Natural killer cell treated with Interleukin-12 subunit alpha and Interleukin-12 subunit beta and Interleukin-15 and Interleukin-18, amount 100 ng/mL, for 72 hours (primary cell): ENCODE measurements around the gene SUSD5. TPM values are rescaled to one million over a fixed set of nuclear protein-coding genes. Genes with fewer than 3 reads are reported as not detected.
"Not testable (repeated sequence)": the region's sequence is repeated elsewhere in the genome, so short reads cannot be mapped to it uniquely, and the experiment has no call there.

Source experiments
- ATAC-seq, 2 donors: fragments of 150-1000 bp; cut with Tn5 transposase in 1 of 2; sonication (Bioruptor Pico), chemical (Tn5 transposase) in 1 of 2; 2 replicates each; pipeline ENCODE4 v1.10.0; 2021
- DNase-seq: peaks from one replicate; pipeline ENCODE4 v3.0.0; 2022; ENCODE audit warnings: low spot score
- H3K27ac Mint-ChIP-seq, 2 donors: 1 replicate in 1 of 2; 2 replicates in 1 of 2; pipeline ENCODE4 v1.8.0; 2022; ENCODE audit warnings: mixed read lengths in 2 of 2, mild to moderate bottlenecking in 1 of 2, moderate library complexity in 1 of 2
- H3K27me3 Mint-ChIP-seq, 2 donors: 1 replicate in 1 of 2; 2 replicates in 1 of 2; pipeline ENCODE4 v1.8.0; 2022; ENCODE audit warnings: mixed read lengths in 2 of 2
- H3K36me3 Mint-ChIP-seq: one replicate; pipeline ENCODE4 v1.8.0; 2022; ENCODE audit warnings: mixed read lengths
- H3K4me1 Mint-ChIP-seq, 2 donors: 1 replicate in 1 of 2; 2 replicates in 1 of 2; pipeline ENCODE4 v1.8.0; 2022; ENCODE audit warnings: low read depth in 2 of 2, mixed read lengths in 2 of 2, mild to moderate bottlenecking in 1 of 2
- H3K4me3 Mint-ChIP-seq: one replicate; pipeline ENCODE4 v1.8.0; 2022; ENCODE audit warnings: mixed read lengths
- H3K9me3 Mint-ChIP-seq: 2 replicates; pipeline ENCODE4 v1.8.0; 2022; ENCODE audit warnings: mixed read lengths
- total RNA-seq, 2 donors: library from RNA; stranded (reverse); gene quantifications; one replicate each; pipeline ENCODE4 v1.2.3, GENCODE V29; 2022

Gene SUSD5
- total RNA-seq, 2 donors from 2014 or later = not detected

DNA sequence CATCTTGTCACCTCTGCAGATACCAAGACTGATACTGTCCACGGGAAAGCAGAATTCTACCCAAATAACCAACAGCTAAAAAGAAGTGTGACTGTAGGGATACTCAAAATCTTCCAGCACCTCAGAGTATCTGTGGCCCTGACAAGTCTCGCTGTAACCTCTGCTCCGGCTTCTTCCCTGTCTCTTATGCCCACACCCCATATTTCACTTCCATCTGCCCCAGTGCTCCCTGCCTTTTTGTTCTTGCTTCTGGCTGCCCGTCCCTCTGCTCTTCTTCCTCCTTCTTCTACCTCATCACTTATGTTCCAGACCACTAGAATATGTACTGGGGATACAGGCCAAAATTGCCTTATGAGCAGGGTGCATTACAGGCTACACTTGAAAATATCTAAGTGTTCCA lies 59.4 kb downstream of the SUSD5 start:
- Mint-ChIP-seq H3K27ac (no peak overlapping the region), H3K4me3 (no peak overlapping the region), H3K36me3 (no peaks in the 10 kb centered on the region), H3K4me1 (no peaks in the 10 kb centered on the region), H3K9me3 (no peaks in the 10 kb centered on the region), H3K27me3 (peaks cover 19 to 39% of the 10 kb centered on the region in 2 donors)
- ATAC-seq = no peak
- no peak for DNase-seq

- Mint-ChIP-seq H3K4me1 (no peaks in the 10 kb centered on the region), H3K4me3 (no peak overlapping the region), H3K9me3 (no peaks in the 10 kb centered on the region), H3K27me3 (peaks cover 12 to 24% of the 10 kb centered on the region in 2 donors), H3K27ac (no peak overlapping the region), H3K36me3 (no peaks in the 10 kb centered on the region)
- DNase-seq = no peak
- no peak for ATAC-seq
These were observed 63.3 kb downstream of the SUSD5 start for GRCh38 chr3:33155301-33155700.

- peaks cover 8 to 13% of the 10 kb centered on the region in 2 donors for H3K27me3 Mint-ChIP-seq
- no peak for DNase-seq
- H3K36me3 Mint-ChIP-seq = no peaks in the 10 kb centered on the region
- no peaks in the 10 kb centered on the region for H3K4me1 Mint-ChIP-seq
- H3K27ac Mint-ChIP-seq = no peak overlapping the region
- no peaks in the 10 kb centered on the region for H3K9me3 Mint-ChIP-seq
- ATAC-seq = no peak
- H3K4me3 Mint-ChIP-seq = no peak overlapping the region
These were observed 64.8 kb downstream of the SUSD5 start for GRCh38 chr3:33153782-33154181.

GRCh38 chr3:33152363-33153360 lies 65.9 kb downstream of the SUSD5 start:
- DNase-seq (no peak), ATAC-seq (no peak)
- peaks cover 5 to 7% of the 10 kb centered on the region in 2 donors for H3K27me3 Mint-ChIP-seq
- H3K36me3 Mint-ChIP-seq = no peaks in the 10 kb centered on the region
- no peaks in the 10 kb centered on the region for H3K4me1 Mint-ChIP-seq
- H3K9me3 Mint-ChIP-seq = no peaks in the 10 kb centered on the region
- H3K27ac Mint-ChIP-seq = no peak overlapping the region
- H3K4me3 Mint-ChIP-seq = no peak overlapping the region

- DNase-seq = no peak
- peaks cover 5 to 7% of the 10 kb centered on the region in 2 donors for H3K27me3 Mint-ChIP-seq
- H3K4me3 Mint-ChIP-seq = no peak overlapping the region
- no peaks in the 10 kb centered on the region for H3K9me3 Mint-ChIP-seq
- no peaks in the 10 kb centered on the region for H3K4me1 Mint-ChIP-seq
- no peak overlapping the region for H3K27ac Mint-ChIP-seq
- H3K36me3 Mint-ChIP-seq = no peaks in the 10 kb centered on the region
- ATAC-seq = no peak
These were observed 69.3 kb downstream of the SUSD5 start for GRCh38 chr3:33149342-33149741.

- Mint-ChIP-seq H3K36me3 (peaks cover 6% of the 10 kb centered on the region), H3K27ac (no peak overlapping the region), H3K4me3 (no peak overlapping the region), H3K27me3 (no peaks in the 10 kb centered on the region), H3K9me3 (no peaks in the 10 kb centered on the region), H3K4me1 (peaks cover 0 to 7% of the 10 kb centered on the region in 2 donors)
- no peak for ATAC-seq
- no peak for DNase-seq
These were observed 71.7 kb downstream of the SUSD5 start for GRCh38 chr3:33146791-33147445.

DNA sequence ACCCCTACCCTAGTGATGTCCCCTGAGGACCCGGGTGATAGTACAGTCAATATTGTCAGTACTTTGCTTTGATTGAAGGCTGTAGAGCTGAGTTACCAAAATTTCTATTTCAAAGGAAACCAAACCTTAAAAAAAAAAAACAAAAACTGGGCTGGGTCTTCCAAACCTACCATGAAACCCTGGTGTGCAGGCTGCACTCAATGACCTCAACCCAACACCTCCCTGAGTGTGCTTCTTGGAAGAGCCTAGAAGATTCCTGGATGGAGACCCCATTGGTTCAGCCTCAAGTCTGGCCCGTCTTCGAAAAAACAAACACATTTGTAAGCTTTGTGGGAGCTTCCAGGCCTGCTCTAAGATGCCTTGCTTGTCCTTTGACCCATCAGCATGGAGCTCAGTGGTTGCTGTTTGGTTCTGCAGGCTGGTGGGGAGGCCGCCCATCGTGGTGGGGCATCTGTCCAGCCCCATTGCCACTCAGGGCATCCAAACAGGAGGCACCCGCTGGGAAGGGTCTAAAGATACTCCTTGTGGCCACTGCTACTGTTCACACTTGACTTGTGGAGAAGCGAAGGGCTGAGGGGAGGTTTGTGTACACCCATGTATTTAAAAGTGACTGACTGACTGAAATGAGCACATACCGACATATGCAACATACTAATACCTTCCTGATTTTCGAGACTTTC lies 72.6 kb downstream of the SUSD5 start:
- no peaks in the 10 kb centered on the region for H3K9me3 Mint-ChIP-seq
- ATAC-seq = no peak

DNA sequence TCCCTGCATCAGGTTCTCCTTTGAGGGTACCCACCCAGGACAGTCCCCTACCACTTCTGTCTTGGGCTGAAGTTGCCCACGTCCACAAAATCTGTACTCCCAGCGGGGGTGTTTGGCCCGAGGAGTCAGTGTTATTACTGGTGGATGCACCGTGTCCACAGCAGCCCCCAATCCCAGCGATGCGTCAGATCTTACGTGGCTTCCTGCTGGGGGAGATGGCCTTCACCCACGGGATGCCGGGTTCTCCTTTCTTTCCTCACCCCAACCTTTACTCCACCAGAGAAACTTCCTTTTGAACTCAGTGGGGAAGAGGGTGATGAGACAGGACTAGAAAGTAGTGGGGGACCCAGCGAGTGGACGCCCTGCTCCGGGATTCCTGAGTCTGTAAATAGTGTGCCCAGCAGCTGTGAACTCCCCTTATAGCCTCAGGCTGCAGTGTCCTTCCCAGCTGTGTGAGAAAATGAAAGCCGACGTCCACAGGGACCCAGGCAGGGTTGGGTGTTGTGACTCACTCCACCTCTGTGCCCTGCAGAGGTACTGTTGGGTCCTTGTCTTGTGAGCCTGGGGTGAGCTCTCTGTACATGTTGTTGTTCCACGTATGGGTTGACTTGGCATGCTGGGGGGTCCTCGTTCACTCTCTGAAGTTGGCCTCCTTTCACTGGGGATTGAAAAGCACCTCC lies 73.2 kb downstream of the SUSD5 start:
- Mint-ChIP-seq H3K27me3 (no peaks in the 10 kb centered on the region), H3K36me3 (peaks cover 6% of the 10 kb centered on the region), H3K27ac (no peak overlapping the region), H3K9me3 (no peaks in the 10 kb centered on the region), H3K4me3 (no peak overlapping the region), H3K4me1 (peaks cover 0 to 7% of the 10 kb centered on the region in 2 donors)
- no peak for ATAC-seq
- DNase-seq = no peak

More for the DNA sequence above, 72.6 kb downstream of the SUSD5 start:
- no peak for DNase-seq
- peaks cover 6% of the 10 kb centered on the region for H3K36me3 Mint-ChIP-seq
- no peak overlapping the region for H3K27ac Mint-ChIP-seq
- H3K4me1 Mint-ChIP-seq = peaks cover 0 to 7% of the 10 kb centered on the region in 2 donors
- no peak overlapping the region for H3K4me3 Mint-ChIP-seq
- H3K27me3 Mint-ChIP-seq = no peaks in the 10 kb centered on the region

DNA sequence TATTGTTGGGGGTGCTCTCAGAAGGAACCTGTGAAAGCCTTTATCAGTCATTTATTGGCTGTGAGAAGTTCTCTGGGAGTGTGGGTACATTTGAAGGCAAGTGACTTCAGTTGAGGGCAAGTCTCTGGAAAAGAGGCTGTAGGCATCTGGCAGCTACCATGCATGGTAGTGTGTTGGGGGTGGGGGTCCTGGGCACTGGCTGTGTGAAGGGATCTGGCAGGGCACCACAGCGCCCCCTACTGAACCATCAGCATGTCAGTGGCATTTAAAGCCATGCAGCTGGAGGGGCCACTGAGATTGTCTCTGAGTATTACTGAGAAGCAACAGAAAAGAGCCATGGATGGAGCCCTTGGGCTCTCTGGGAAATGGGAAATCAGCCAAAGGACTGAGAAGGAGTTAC lies 74.2 kb downstream of the SUSD5 start:
- DNase-seq = no peak
- Mint-ChIP-seq H3K9me3 (no peaks in the 10 kb centered on the region), H3K4me3 (no peak overlapping the region), H3K36me3 (peaks cover 6% of the 10 kb centered on the region), H3K4me1 (peaks cover 0 to 7% of the 10 kb centered on the region in 2 donors), H3K27me3 (no peaks in the 10 kb centered on the region), H3K27ac (no peak overlapping the region)
- no peak for ATAC-seq

DNA sequence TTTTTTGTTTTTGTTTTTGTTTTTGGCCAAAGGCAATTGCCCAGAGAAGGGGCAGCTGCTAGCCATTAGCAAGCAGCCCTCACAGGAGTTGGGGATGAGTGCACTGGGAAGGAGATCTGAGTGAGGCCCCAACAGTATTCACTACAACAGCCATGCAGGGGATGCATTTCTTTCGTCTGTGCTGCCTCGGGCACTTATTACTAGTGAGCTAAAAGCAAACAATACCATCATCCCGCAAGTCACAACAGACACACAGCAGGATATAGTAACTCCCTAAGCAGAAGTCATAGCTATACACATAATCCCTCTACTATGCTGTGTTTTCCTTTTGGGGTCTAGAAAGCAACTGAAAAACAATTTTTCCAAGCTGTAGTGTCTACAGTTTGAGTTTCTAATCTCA lies 77.6 kb downstream of the SUSD5 start:
- H3K36me3 Mint-ChIP-seq = peaks cover 8% of the 10 kb centered on the region
- H3K4me1 Mint-ChIP-seq = peaks cover 0 to 11% of the 10 kb centered on the region in 2 donors
- no peak overlapping the region for H3K4me3 Mint-ChIP-seq
- ATAC-seq = no peak
- no peaks in the 10 kb centered on the region for H3K9me3 Mint-ChIP-seq
- H3K27ac Mint-ChIP-seq = no peak overlapping the region
- no peak for DNase-seq
- no peaks in the 10 kb centered on the region for H3K27me3 Mint-ChIP-seq

- ATAC-seq (no peak), DNase-seq (no peak)
- H3K27me3 Mint-ChIP-seq = no peaks in the 10 kb centered on the region
- peaks cover 10% of the 10 kb centered on the region for H3K36me3 Mint-ChIP-seq
- no peak overlapping the region for H3K27ac Mint-ChIP-seq
- H3K4me1 Mint-ChIP-seq = peaks cover 0 to 11% of the 10 kb centered on the region in 2 donors
- no peaks in the 10 kb centered on the region for H3K9me3 Mint-ChIP-seq
- H3K4me3 Mint-ChIP-seq = no peak overlapping the region
These were observed 78.6 kb downstream of the SUSD5 start for GRCh38 chr3:33139996-33140395.

GRCh38 chr3:33139006-33139623 lies 79.5 kb downstream of the SUSD5 start:
- not testable (repeated sequence) for H3K4me3 Mint-ChIP-seq, H3K27me3 Mint-ChIP-seq, ATAC-seq, H3K9me3 Mint-ChIP-seq, DNase-seq, H3K27ac Mint-ChIP-seq
- Mint-ChIP-seq H3K36me3 (peaks cover 10% of the 10 kb centered on the region), H3K4me1 (peaks cover 0 to 11% of the 10 kb centered on the region in 2 donors)

DNA sequence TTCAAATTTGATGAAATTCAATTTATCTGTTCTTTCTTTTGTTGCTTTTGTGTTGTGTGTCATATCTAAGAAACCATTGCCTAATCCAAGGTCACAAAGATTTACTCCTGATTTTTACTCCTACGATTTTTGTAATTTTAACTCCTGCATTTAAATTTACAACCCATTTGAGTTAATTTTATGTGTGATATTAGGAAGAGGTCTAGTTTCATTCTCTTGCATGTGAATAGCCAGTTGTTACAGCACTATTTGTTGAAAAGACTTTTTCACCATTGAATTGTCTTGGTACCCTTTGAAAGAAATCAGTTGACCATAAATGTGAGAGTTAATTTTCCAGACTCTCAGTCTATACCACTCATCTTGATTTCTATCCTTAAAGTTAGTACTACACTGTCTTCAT lies 80.9 kb downstream of the SUSD5 start:
- Mint-ChIP-seq H3K4me3 (no peak overlapping the region), H3K9me3 (no peaks in the 10 kb centered on the region), H3K4me1 (peaks cover 0 to 8% of the 10 kb centered on the region in 2 donors), H3K36me3 (peaks cover 8% of the 10 kb centered on the region), H3K27ac (peak overlapping the region in 1 of 2 donors; percentile 56), H3K27me3 (no peaks in the 10 kb centered on the region)
- ATAC-seq (no peak), DNase-seq (no peak)
